NOMO-1 (cell line): ENCODE measurements around the gene DDAH1.

ENCODE experiments used
- DNase-seq, 2 experiments: peaks; one replicate each; lab custom pipeline; 2025; ENCODE audit not compliant: unreplicated experiment in 2 of 2; lab: John Stamatoyannopoulos, UW

The DDAH1 gene

DNA sequence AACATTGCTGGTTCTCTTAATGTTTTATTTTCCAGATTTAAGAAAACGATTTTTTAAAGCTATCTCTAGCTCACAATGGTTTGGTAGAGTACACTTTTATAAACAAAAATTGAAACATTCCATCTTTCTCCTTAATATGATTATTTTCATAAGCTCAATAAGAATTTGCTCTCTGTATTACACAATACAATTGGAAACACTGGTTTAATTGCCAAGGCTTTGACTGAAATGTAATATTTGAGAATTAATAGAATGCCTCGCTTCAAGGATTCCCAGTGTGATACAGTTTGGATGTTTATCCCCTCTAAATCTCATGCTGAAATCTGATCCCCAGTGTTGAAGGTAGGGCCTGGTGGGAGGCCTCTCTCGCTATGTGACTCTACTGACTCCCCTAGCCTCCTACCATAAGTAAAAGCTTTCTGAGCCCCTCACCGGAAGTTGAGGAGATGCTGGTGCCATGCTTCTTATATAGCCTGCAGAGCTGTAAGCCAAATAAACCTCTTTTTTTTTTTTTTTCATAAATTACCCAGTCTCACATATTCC, 67.4 kb downstream of the DDAH1 start:
- no peak for DNase-seq

- no peak for DNase-seq
Measured at GRCh38 chr1:85396194-85396593, 68.8 kb downstream of the DDAH1 start.

DNA sequence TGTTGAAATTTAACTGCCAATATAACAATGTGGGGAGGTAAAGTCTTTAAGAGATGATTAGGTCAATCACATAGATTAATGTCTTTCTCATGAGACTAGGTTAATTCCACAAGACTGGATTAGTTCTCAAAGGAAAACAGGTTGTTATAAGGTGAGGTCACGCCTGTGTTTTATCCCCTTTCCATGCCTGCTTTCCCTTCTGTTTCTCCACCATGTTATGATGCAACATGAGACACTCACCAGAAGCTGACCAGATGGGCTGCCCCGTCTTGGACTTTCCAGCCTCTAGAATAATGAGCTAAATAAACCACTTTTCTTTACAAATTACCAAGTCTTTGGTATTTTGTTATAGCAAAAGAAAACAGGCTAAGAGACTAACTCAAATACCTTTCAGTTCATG, 70.8 kb downstream of the DDAH1 start:
- no peak for DNase-seq

- no peak for DNase-seq
Measured at GRCh38 chr1:85393490-85393889, 71.5 kb downstream of the DDAH1 start.

DNA sequence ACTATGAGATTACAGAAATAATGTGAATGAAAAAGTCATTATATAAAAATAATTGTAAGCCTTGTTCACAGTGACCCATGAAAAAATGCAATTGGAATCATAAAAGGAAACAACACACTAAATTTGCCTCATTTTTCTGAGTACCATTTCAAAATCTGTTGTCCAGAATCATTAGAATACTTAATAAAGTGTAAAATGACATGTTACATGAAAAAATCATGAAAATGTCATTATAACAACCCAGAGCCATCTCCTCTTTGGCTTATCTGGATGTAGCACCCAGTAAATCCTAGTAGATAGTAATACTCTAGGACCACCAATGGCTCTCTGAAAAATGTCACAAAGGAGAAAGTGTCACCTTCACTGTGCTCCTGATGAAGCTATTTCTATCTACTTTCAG, 76.5 kb downstream of the DDAH1 start:
- no peak for DNase-seq

GRCh38 chr1:85387781-85388180, 77.2 kb downstream of the DDAH1 start:
- no peak for DNase-seq

GRCh38 chr1:85386068-85386722, 78.8 kb downstream of the DDAH1 start:
- no peak for DNase-seq

- DNase-seq = no peak
Measured at GRCh38 chr1:85379203-85380136, 85.5 kb downstream of the DDAH1 start.

DNA sequence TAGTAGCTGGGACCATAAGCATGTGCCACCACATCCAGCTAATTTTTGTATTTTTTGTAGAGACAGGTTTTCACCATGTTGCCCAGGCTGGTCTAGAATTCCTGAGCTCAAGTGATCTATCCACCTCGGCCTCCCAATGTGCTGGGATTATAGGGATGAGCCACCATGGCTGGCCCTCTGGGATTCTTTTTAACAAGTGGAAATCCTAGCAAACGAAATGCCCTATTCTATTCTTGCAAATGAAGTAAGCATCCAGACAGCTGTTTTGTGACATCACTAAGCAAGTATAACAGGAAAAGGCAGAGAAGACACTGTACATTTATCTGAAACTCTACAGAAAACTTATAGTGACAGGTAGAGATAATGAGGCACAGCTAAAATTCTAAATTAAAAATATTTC, 86.4 kb downstream of the DDAH1 start:
- no peak for DNase-seq

DNA sequence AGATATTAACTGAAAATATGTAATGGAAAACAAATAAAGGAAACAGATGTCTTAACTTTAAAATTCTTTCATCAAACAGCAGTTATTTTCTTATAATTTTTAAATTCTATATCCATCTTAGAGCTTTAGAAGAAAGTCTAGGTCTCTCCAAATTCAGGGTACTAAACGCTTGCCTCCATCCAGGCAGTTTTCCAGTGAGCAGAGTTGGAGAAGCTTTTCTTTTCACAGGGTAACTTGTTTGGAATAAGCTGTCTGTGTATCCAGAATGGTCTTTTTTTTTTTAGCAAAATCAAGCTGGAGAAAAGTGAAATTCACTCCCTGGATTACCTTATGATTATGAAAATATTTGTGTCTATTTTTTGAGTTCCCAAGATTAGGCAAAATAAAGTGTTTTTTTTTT, 88.6 kb downstream of the DDAH1 start:
- DNase-seq = no peak

DNA sequence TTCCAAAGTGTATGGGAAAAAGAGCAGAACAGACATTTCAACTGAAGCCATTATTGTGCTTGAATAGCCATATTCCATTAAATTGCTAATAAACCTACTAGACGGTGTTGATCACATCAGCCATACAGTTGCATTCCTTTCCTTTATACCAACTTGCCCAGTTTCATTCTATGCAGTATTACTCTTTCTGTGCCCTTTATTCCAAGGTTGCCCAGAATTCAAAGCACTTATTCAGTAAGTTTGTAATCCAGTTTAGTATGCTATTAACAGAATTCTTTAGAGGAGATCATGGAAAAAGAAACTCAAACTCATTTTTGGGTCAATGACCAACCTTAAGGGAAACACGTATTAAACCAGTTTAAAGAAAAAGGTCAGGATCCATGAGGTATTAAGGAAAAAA, 89.5 kb downstream of the DDAH1 start:
- DNase-seq = no peak

DNA sequence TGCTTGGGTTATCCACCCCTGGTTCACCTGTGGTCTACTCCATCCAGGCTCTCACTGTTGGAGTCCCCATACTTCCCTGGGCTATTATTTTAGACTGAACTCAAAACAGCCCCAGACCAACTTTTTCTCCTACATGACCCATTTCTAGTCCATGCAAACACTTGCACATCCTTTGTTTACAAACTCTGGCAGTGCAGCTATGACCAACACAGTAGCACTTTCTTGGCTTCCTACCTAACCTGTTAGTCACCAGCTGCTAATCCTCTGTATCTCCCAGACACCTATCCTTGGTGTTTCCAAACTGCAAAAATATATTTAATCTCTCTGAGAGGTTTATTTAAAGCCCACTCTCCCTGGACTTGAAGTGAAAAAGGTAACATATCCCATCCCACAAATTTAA, 90.8 kb downstream of the DDAH1 start:
- DNase-seq = no peak

GRCh38 chr1:85373378-85373708, 91.6 kb downstream of the DDAH1 start:
- DNase-seq = no peak

DNA sequence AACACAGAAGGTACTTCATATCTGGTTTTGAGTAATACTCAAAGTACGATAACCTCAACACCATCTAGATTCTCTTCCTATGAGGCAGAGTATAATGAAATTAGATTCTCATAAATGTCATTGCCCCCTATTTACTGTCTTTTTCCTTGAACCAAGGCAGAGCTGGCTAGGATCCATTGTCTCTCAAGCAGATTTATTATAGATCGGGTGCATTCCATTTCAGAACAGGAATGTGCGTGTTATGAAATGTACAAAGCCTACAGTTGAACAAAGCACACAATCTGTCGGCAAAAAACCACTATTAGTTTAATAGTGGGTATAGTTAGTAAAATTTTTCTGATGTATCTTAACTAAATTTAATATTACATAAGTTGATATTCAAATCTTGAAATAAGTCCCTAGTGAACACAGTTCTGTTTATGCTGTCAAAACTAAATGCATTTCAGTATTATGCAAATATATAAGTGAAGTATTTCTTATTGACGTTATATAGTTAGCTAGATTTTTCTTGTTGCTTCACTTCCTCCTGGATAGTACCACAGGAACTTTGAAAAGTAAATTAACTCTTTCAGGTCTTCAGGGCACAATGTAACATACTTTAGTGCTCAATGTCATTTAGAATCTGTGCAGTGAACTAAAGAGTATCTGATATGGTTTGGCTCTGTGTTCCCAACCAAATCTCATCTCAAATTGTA, 92.1 kb downstream of the DDAH1 start:
- DNase-seq = peak in 1 of 2 experiments; percentile 2

GRCh38 chr1:85371021-85371420, 93.9 kb downstream of the DDAH1 start:
- DNase-seq = no peak

GRCh38 chr1:85368073-85368770, 96.7 kb downstream of the DDAH1 start:
- no peak for DNase-seq

DNA sequence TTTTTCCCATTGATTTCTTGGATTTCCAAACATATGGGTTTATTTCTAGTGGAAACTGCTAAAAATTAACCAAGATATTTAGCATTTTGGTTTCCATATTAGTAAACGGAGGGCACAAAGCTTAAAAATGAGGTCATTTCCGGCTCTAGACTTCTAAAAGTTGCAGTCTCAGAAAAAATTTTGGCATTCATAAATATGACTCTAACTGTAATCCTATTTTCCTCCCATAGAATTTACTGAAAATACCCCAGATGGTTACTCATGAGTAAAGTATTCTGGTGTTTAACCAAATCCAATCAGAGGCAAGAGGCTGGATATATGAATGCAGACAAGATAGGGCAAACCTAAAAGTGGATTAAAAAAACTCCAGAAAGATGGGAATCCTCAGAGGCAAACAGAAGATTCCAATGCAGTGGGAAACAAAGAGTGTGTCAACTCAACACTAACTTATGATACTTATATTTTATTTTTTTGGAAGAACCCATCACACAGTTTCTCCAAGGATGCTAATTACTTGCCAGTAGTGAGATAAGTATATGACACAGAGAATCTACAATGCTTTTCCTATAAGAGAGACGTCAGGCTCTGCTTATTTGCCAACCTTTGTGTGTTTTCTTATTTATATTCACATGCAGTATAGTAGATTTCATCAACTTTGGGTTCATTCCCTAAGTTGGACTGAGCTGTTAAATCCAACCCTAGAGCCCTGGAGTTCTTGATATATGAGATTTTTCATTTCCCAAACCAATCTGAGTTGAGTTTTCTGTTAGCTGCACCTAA, 98.4 kb downstream of the DDAH1 start:
- no peak for DNase-seq

GRCh38 chr1:85365851-85366250, 99.1 kb downstream of the DDAH1 start:
- no peak for DNase-seq

- DNase-seq = no peak
Measured at GRCh38 chr1:85363521-85363920, 101.4 kb downstream of the DDAH1 start.

- no peak for DNase-seq
Measured at GRCh38 chr1:85363092-85363491, 101.9 kb downstream of the DDAH1 start.
